Measurements from ENCODE around the gene EVC2.

GRCh38 chr4:5632571-5632970, 75.8 kb downstream of the EVC2 start:
- no peak for TF ChIP-seq POLR2A (IDR thresholded peaks at IDR 0.05)
- TF ChIP-seq CTCF (IDR thresholded peaks at IDR 0.05) = no peak

All from lower leg skin (tissue), 3 donors.